Common myeloid progenitor, CD34-positive (primary cell): Measurements from ENCODE around the gene HHATL.

Source experiments
- CTCF ChIA-PET: fragments of 350-600 bp; sonication (Branson Sonifier 250); formaldehyde crosslinking; loops from one replicate; lab custom pipeline; 2021; ENCODE audit warnings: antibody characterized with exemption; lab: Charles Lee
- POLR2A ChIA-PET: fragments of 350-600 bp; sonication (Branson Sonifier 250); formaldehyde crosslinking; loops from one replicate; lab custom pipeline; 2021; ENCODE audit warnings: antibody characterized with exemption; lab: Charles Lee
- DNase-seq, 3 donors: peaks; one replicate each; pipeline versions ENCODE4 v3.0.0 to v3.0.0-alpha.2; 2013
- H3K27ac ChIP-seq, 2 experiments: 1 replicate in 1 of 2; 2 replicates in 1 of 2; pipeline ENCODE4 v1.7.0; 2013; ENCODE audit warnings: inconsistent platforms in 2 of 2, low read length in 2 of 2, mild to moderate bottlenecking in 2 of 2, low read depth in 1 of 2, moderate library complexity in 1 of 2; ENCODE audit not compliant: severe bottlenecking in 2 of 2, insufficient read depth in 1 of 2, poor library complexity in 1 of 2
- H3K27me3 ChIP-seq, 5 experiments: replicated peaks in 2 of 5; 1 replicate in 3 of 5; 2 replicates in 2 of 5; pipeline versions ENCODE4 v1.6.1 to v1.7.0; 2013; ENCODE audit warnings: low read length in 4 of 5, mild to moderate bottlenecking in 2 of 5, moderate library complexity in 2 of 5, inconsistent platforms in 1 of 5; ENCODE audit not compliant: insufficient read depth in 5 of 5, control insufficient read depth in 4 of 5
- H3K36me3 ChIP-seq, 4 experiments: 1 replicate in 2 of 4; 2 replicates in 2 of 4; pipeline versions ENCODE4 v1.6.1 to v1.7.0; 2013; ENCODE audit warnings: low read length in 3 of 4, control low read depth in 1 of 4, mild to moderate bottlenecking in 1 of 4; ENCODE audit not compliant: control insufficient read depth in 4 of 4, insufficient read depth in 4 of 4
- H3K4me1 ChIP-seq, 4 experiments: 1 replicate in 3 of 4; 2 replicates in 1 of 4; pipeline versions ENCODE4 v1.6.1 to v1.7.1; 2013; ENCODE audit warnings: low read length in 3 of 4, mild to moderate bottlenecking in 3 of 4, control low read depth in 1 of 4, inconsistent platforms in 1 of 4, moderate library complexity in 1 of 4; ENCODE audit not compliant: control insufficient read depth in 4 of 4, insufficient read depth in 4 of 4; ENCODE audit errors: control extremely low read depth in 1 of 4
- H3K4me3 ChIP-seq, 7 experiments: 1 replicate in 4 of 7; 2 replicates in 3 of 7; pipeline versions ENCODE4 v1.5.1 to v1.7.0; 2013; ENCODE audit warnings: mild to moderate bottlenecking in 7 of 7, low read length in 6 of 7, moderate library complexity in 6 of 7, inconsistent platforms in 2 of 7, low read depth in 2 of 7, control low read depth in 1 of 7; ENCODE audit not compliant: insufficient read depth in 4 of 7, control insufficient read depth in 1 of 7; ENCODE audit errors: extremely low read depth in 1 of 7
- H3K9me3 ChIP-seq, 5 experiments: 1 replicate in 4 of 5; 2 replicates in 1 of 5; pipeline versions ENCODE4 v1.6.1 to v1.7.1; 2013; ENCODE audit warnings: low read length in 4 of 5, mild to moderate bottlenecking in 2 of 5, inconsistent platforms in 1 of 5, low read depth in 1 of 5, moderate library complexity in 1 of 5; ENCODE audit not compliant: control insufficient read depth in 4 of 5, insufficient read depth in 2 of 5; ENCODE audit errors: control extremely low read depth in 1 of 5
- WGBS: methylation state at CpG from one replicate; pipeline ENCODE4 v1.1.5; 2013; ENCODE audit not compliant: insufficient coverage; 5-methylcytosine and 5-hydroxymethylcytosine counted together

Gene HHATL

DNA sequence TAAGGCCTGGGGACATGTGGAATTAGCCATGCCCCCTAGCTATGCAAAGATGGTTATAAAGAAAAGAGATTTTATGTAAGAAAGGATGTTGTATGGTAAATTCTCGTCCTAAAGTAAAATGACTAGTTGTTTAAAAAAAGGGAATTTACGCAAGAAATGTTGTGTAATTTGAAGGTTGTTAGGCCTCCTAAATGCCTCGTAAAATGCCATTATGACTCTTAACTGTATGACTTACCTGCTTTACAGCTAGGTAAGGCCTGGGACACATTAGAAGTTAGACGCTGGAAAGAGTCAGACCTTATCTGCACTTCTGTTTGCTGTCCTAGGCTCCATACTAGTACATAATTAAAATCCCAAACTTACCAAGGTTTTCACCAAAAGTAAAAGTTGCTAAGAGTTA lies 17.5 kb upstream of the HHATL start:
- 92% methylated on average over 2 of the region's 4 CpGs for WGBS
- H3K4me3 ChIP-seq, result no peak overlapping the region
- no peak overlapping the region for H3K27ac ChIP-seq
- POLR2A ChIA-PET, result no interaction called here
- CTCF ChIA-PET, result no interaction called here
- H3K9me3 ChIP-seq, result no peaks in the 10 kb centered on the region
- H3K36me3 ChIP-seq, result no peaks in the 10 kb centered on the region
- no peak for DNase-seq
- H3K27me3 ChIP-seq, result no peaks in the 10 kb centered on the region
- H3K4me1 ChIP-seq, result no peaks in the 10 kb centered on the region

DNA sequence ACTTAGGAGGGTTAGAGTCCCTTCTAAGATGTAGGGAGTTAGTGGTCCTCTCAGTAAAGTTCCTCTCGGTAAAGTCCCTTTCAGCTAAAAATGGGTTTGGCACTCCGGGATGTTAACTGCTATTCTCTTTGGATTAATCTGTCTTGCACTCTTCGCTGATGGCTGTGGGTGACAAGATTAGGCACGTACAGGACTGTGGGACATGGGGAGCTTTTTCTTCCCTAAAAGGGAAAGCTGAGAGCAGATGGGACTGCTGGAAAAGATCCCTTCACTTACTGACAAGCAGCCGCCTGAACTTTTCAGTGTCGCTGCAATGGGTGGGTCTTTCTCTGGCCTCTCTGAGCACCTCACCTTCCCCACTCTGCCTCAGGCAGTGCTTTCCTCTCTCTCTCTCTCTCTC lies 16.4 kb upstream of the HHATL start:
- no peaks in the 10 kb centered on the region for H3K36me3 ChIP-seq
- DNase-seq, result no peak
- H3K4me1 ChIP-seq, result no peaks in the 10 kb centered on the region
- H3K27ac ChIP-seq, result no peak overlapping the region
- POLR2A ChIA-PET, result no interaction called here
- no peaks in the 10 kb centered on the region for H3K9me3 ChIP-seq
- H3K4me3 ChIP-seq, result no peak overlapping the region
- CTCF ChIA-PET, result no interaction called here
- WGBS, result 91% methylated on average over 6 of the region's 6 CpGs
- no peaks in the 10 kb centered on the region for H3K27me3 ChIP-seq

DNA sequence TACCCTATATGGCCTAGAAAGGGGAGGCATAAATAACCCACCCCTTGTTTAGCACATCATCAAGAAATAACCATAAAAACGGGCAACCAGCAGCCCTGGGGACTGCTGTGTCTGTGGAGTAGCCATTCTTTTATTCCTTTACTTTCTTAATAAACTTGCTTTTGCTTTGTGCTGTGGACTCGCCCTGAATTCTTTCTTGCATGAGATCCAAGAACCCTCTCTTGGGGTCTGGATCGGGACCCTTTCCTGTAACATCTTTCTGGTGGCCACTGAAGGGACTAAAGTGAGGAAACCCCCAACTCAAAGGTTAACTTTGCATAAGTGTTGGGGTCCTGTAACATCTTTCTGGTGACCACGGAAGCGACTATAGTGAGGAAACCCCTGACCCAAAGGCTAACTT lies 15.7 kb upstream of the HHATL start:
- no peaks in the 10 kb centered on the region for H3K4me1 ChIP-seq
- CTCF ChIA-PET, result no interaction called here
- no peaks in the 10 kb centered on the region for H3K9me3 ChIP-seq
- no peaks in the 10 kb centered on the region for H3K36me3 ChIP-seq
- no peaks in the 10 kb centered on the region for H3K27me3 ChIP-seq
- no peak overlapping the region for H3K4me3 ChIP-seq
- no peak for DNase-seq
- H3K27ac ChIP-seq, result no peak overlapping the region
- WGBS, result 92% methylated on average over 5 of the region's 5 CpGs
- POLR2A ChIA-PET, result no interaction called here

DNA sequence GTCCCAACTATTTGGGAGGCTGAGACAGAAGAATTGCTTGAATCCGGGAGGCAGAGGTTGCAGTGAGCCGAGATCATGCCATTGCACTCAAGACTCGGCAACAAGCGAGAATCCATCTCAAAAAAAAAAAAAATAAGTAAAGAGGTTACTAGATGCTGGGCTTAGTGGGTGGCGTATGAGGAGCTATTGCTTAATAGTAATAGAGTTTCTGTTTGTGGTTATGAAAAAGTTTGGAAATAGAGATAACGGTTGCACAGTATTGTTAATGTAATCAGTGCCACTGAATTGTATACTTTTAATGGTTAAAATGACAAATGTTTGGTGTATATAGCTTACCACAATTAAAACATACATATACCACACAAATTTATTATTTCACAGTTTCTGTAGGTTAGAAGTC lies 14.7 kb upstream of the HHATL start:
- CTCF ChIA-PET, result interaction anchor here (0.9 kb wide), 1 partner anchor 11 kb away, joined by 3 read pairs; no protein-coding TSS in a partner anchor
- no peak overlapping the region for H3K4me3 ChIP-seq
- WGBS, result 100% methylated on average over 5 of the region's 6 CpGs
- H3K27ac ChIP-seq, result no peak overlapping the region
- POLR2A ChIA-PET, result no interaction called here
- no peaks in the 10 kb centered on the region for H3K36me3 ChIP-seq
- no peaks in the 10 kb centered on the region for H3K27me3 ChIP-seq
- H3K9me3 ChIP-seq, result no peaks in the 10 kb centered on the region
- DNase-seq, result no peak
- no peaks in the 10 kb centered on the region for H3K4me1 ChIP-seq

DNA sequence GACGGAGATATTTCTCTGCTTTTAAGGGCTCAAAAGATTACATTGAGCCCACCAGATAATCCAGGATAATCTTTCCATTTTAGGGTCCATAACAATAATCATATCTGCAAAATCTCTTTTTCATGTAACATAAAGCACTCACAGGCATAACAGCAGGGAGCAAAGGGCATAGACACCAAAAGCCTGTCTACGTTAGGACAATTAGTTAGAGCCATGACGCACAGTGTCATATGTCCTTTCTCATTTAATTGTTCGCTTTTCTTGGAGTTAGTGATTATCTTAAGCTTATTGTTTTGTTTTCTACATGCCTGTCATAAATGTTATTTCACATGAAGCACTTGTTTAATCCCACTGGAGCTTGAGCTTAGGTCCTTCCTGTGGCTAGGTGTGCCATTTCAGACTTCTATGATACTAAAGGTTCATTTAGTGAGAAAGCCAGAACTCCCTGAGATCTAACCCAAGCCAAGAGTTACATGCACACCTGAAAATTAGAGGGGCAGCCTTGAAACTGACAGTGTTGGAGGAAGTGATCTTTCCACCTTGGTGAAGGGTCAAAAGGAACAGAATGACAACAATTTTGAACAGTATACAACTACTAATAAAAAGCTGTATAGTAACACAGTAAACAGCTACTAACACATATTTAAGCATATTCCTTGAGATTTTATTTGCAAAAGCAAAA lies 11.7 kb upstream of the HHATL start:
- 100% methylated on average over 3 of the region's 4 CpGs for WGBS
- no peaks in the 10 kb centered on the region for H3K4me1 ChIP-seq
- ChIA-PET CTCF (interaction anchor here (1.4 kb wide), 1 partner anchor 166 kb away, joined by 3 read pairs; no protein-coding TSS in a partner anchor), POLR2A (no interaction called here)
- DNase-seq, result no peak
- H3K9me3 ChIP-seq, result no peaks in the 10 kb centered on the region
- H3K36me3 ChIP-seq, result no peaks in the 10 kb centered on the region
- H3K27me3 ChIP-seq, result no peaks in the 10 kb centered on the region
- H3K27ac ChIP-seq, result no peak overlapping the region
- H3K4me3 ChIP-seq, result no peak overlapping the region

DNA sequence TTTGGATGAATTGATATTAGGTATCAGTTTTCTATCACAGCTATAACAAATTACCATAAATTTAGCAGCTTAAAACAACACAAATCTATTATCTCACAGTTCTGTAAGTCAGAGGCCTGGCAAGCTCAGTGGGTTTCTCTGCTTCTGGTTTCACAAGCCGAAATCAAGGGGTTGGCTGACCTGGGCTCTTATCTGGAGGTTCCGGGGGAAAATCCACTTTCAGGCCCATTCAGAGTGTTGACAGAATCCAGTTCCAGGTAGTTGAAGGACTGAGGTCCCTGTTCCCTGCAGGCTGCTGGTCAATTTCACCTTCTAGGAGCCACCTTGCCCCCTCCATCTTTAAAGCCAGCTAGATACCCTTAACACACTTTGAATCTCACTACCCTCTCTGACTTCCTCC lies 11.1 kb upstream of the HHATL start:
- Histone ChIP-seq H3K9me3 (no peaks in the 10 kb centered on the region), H3K27ac (no peak overlapping the region), H3K4me3 (no peak overlapping the region), H3K4me1 (no peaks in the 10 kb centered on the region), H3K36me3 (no peaks in the 10 kb centered on the region), H3K27me3 (no peaks in the 10 kb centered on the region)
- WGBS, result 96% methylated on average over 2 of the region's 2 CpGs
- POLR2A ChIA-PET, result no interaction called here
- CTCF ChIA-PET, result interaction anchor here (1.4 kb wide), 1 partner anchor 166 kb away, joined by 3 read pairs; no protein-coding TSS in a partner anchor
- DNase-seq, result no peak

DNA sequence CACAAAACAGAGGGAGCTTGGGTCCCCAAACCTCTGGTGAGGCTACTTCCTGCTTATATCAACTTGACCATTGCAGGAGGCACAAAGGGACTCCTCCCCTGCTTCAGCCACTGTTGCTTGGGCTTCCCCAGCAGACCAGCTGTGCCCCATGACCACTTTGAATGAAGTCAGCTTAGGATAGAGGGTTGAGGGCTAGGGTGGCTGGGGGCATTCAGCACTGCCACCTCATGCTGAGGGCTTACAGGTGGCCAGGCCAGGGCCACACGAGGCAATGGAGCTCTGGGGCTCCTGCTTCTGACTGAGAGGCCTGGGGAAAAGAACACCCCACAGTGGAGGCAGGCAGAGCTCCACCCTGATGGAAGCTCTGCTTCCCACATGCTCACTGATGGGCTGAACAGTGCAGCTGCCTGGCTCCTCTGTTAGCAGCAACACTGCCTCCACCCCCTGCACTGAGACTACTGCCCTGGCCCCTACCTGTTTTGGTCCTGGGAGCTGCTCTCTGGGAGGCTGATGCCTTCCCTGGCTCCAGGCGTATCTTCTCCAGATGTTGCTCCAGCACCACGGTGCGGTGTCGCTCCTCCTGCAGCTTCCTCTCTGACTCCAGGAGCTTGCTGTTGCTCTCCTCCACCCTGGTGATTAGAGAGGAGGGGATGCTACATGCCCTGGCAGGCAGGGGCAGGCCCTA lies 10.2 kb upstream of the HHATL start:
- no peak for DNase-seq
- POLR2A ChIA-PET, result no interaction called here
- Histone ChIP-seq H3K9me3 (no peaks in the 10 kb centered on the region), H3K4me3 (no peak overlapping the region), H3K36me3 (no peaks in the 10 kb centered on the region), H3K27ac (no peak overlapping the region), H3K4me1 (no peaks in the 10 kb centered on the region), H3K27me3 (no peaks in the 10 kb centered on the region)
- CTCF ChIA-PET, result interaction anchor here (1.1 to 2.0 kb wide), 3 partner anchors 9 to 165 kb away, joined by 3 to 4 read pairs (median 3); no protein-coding TSS in a partner anchor
- WGBS, result 79% methylated on average over 2 of the region's 5 CpGs
